SK-N-SH treated with all-trans-retinoic acid at 6 μM for 48 hours (cell line): ENCODE results near the gene APH1A.

ENCODE experiments used
- ATAC-seq: fragments of 200-7000 bp; cut with Tn5 transposase; 3 replicates; pipeline ENCODE4 v1.9.1; 2020; ENCODE audit warnings: mild to moderate bottlenecking, moderate library complexity
- ARNTL ChIP-seq: fragments of 450-650 bp; formaldehyde crosslinking; IDR thresholded peaks from 2 replicates; pipeline ENCODE4 v1.5.0; 2020; ENCODE audit warnings: low read depth, mild to moderate bottlenecking, moderate library complexity, borderline replicate concordance
- BACH2 ChIP-seq: fragments of 250-450 bp; sonication (Bioruptor Pico); IDR thresholded peaks from 2 replicates; pipeline ENCODE4 v1.9.0; 2021; ENCODE audit warnings: mild to moderate bottlenecking, borderline replicate concordance
- CSDC2 ChIP-seq: fragments of 250-450 bp; sonication (Bioruptor Pico); IDR thresholded peaks from 2 replicates; pipeline ENCODE4 v1.5.0; 2020; ENCODE audit warnings: mild to moderate bottlenecking, moderate library complexity
- ESRRG ChIP-seq: fragments of 250-450 bp; sonication (Bioruptor Pico); IDR thresholded peaks from 2 replicates; pipeline ENCODE4 v1.6.1; 2021; ENCODE audit warnings: mild to moderate bottlenecking
- GLIS3 ChIP-seq: fragments of 250-450 bp; sonication (Bioruptor Pico); IDR thresholded peaks from 2 replicates; pipeline ENCODE4 v1.5.0; 2020; ENCODE audit warnings: mild to moderate bottlenecking, moderate library complexity
- ISL1 ChIP-seq: fragments of 250-450 bp; sonication (Bioruptor Pico); IDR thresholded peaks from 2 replicates; pipeline ENCODE4 v2.1.2; 2022; ENCODE audit warnings: mild to moderate bottlenecking, moderate library complexity
- OSR1 ChIP-seq: fragments of 250-450 bp; sonication (Bioruptor Pico); IDR thresholded peaks from 2 replicates; pipeline ENCODE4 v1.8.0; 2022; ENCODE audit warnings: moderate library complexity, mild to moderate bottlenecking, inconsistent platforms
- PPARA ChIP-seq: fragments of 250-450 bp; sonication (Bioruptor Pico); IDR thresholded peaks from 2 replicates; pipeline ENCODE4 v1.5.0; 2020; ENCODE audit warnings: mild to moderate bottlenecking, borderline replicate concordance
- RARB ChIP-seq: fragments of 250-450 bp; sonication (Bioruptor Pico); IDR thresholded peaks from 2 replicates; pipeline ENCODE4 v1.8.0; 2021; ENCODE audit warnings: mild to moderate bottlenecking, moderate library complexity
- SNAI2 ChIP-seq: fragments of 250-450 bp; sonication (Bioruptor Pico); IDR thresholded peaks from 2 replicates; pipeline ENCODE4 v1.5.0; 2020; ENCODE audit warnings: mild to moderate bottlenecking, moderate library complexity
- TCF4 ChIP-seq: fragments of 250-450 bp; sonication (Bioruptor Pico); IDR thresholded peaks from 2 replicates; pipeline ENCODE4 v1.8.0; 2021; ENCODE audit warnings: mild to moderate bottlenecking, moderate library complexity, borderline replicate concordance
- TOX ChIP-seq: fragments of 250-450 bp; sonication (Bioruptor Pico); IDR thresholded peaks from 2 replicates; pipeline ENCODE4 v1.8.0; 2021; ENCODE audit warnings: mild to moderate bottlenecking, moderate library complexity, borderline replicate concordance
- ZFP3 ChIP-seq: fragments of 250-450 bp; sonication (Bioruptor Pico); IDR thresholded peaks from 2 replicates; pipeline ENCODE4 v1.5.0; 2020; ENCODE audit warnings: mild to moderate bottlenecking, moderate library complexity
- ZFP30 ChIP-seq: fragments of 450-650 bp; formaldehyde crosslinking; IDR thresholded peaks from 2 replicates; pipeline ENCODE4 v1.5.0; 2022; ENCODE audit warnings: mild to moderate bottlenecking, moderate library complexity
- ZNF565 ChIP-seq: fragments of 450-650 bp; formaldehyde crosslinking; conservative IDR thresholded peaks from 2 replicates; pipeline ENCODE4 v1.5.0; 2020; ENCODE audit warnings: low read depth, mild to moderate bottlenecking, moderate library complexity
- ZNF70 ChIP-seq: fragments of 450-650 bp; formaldehyde crosslinking; IDR thresholded peaks from 2 replicates; pipeline ENCODE4 v1.5.0; 2020; ENCODE audit warnings: mild to moderate bottlenecking, moderate library complexity
- TF ChIP-seq, protein P1 (sequence below): fragments of 250-450 bp; sonication (Bioruptor Pico); IDR thresholded peaks from 2 replicates; pipeline ENCODE4 v1.5.0; 2020; ENCODE audit warnings: mild to moderate bottlenecking, moderate library complexity
- TF ChIP-seq, protein P2 (sequence below): fragments of 250-450 bp; sonication (Bioruptor Pico); IDR thresholded peaks from 2 replicates; pipeline ENCODE4 v1.5.1; 2020; ENCODE audit warnings: low read depth, mild to moderate bottlenecking, moderate library complexity
- TF ChIP-seq, protein P3 (sequence below): fragments of 250-450 bp; sonication (Bioruptor Pico); IDR thresholded peaks from 2 replicates; pipeline ENCODE4 v1.8.0; 2021; ENCODE audit warnings: low read depth, mild to moderate bottlenecking, moderate library complexity, borderline replicate concordance
- TF ChIP-seq, protein P4 (sequence below): fragments of 250-450 bp; sonication (Bioruptor Pico); IDR thresholded peaks from 2 replicates; pipeline ENCODE4 v1.8.0; 2020; ENCODE audit warnings: mild to moderate bottlenecking, moderate library complexity, borderline replicate concordance

The APH1A gene

DNA sequence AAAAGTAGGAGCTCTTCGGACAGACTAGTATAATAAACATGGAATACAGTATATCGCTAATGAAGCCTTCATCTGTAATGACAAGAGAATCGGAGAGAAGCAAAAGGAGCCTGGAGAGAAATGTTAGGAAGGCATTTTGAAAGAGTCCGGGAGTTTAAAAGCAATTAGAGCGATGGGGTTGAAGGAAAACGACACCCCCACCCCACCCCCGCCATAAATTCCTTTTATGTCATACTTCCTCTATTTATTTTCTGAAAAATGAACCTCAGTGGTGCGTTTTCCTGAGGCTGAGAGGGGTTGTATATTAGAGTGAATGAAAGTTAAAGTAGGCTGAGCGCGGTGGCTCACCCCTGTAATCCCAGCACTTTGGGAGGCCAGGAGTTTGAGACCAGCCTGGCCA lies 635 bp upstream of the APH1A start (continued):
- TF ChIP-seq OSR1 (CRISPR knock-in tag) (no peak), ZNF70 (CRISPR knock-in tag) (no peak), CSDC2 (CRISPR knock-in tag) (no peak), ARNTL (no peak)

DNA sequence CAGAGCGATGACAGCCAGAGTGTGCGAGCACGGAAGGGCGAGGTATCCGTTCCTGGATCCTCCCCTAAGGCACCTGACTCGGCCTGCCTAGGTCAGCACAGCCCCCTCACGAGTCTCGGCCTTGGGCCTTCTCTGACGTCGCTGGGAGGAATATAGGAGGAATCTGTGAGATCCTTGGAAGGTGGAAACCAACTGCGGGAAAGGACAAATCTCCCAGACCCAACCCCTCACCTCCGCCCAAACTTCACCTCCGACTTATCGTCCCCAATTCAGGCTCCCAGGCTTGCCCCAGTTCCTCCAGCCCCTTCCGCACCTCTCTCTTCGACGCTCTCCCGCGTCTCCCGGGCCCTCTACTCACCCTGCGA lies 494 bp downstream of the APH1A start:
- TF ChIP-seq, protein P1, sequence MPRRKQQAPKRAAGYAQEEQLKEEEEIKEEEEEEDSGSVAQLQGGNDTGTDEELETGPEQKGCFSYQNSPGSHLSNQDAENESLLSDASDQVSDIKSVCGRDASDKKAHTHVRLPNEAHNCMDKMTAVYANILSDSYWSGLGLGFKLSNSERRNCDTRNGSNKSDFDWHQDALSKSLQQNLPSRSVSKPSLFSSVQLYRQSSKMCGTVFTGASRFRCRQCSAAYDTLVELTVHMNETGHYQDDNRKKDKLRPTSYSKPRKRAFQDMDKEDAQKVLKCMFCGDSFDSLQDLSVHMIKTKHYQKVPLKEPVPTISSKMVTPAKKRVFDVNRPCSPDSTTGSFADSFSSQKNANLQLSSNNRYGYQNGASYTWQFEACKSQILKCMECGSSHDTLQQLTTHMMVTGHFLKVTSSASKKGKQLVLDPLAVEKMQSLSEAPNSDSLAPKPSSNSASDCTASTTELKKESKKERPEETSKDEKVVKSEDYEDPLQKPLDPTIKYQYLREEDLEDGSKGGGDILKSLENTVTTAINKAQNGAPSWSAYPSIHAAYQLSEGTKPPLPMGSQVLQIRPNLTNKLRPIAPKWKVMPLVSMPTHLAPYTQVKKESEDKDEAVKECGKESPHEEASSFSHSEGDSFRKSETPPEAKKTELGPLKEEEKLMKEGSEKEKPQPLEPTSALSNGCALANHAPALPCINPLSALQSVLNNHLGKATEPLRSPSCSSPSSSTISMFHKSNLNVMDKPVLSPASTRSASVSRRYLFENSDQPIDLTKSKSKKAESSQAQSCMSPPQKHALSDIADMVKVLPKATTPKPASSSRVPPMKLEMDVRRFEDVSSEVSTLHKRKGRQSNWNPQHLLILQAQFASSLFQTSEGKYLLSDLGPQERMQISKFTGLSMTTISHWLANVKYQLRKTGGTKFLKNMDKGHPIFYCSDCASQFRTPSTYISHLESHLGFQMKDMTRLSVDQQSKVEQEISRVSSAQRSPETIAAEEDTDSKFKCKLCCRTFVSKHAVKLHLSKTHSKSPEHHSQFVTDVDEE (CRISPR knock-in tag) = no peak
- TF ChIP-seq, protein P2, sequence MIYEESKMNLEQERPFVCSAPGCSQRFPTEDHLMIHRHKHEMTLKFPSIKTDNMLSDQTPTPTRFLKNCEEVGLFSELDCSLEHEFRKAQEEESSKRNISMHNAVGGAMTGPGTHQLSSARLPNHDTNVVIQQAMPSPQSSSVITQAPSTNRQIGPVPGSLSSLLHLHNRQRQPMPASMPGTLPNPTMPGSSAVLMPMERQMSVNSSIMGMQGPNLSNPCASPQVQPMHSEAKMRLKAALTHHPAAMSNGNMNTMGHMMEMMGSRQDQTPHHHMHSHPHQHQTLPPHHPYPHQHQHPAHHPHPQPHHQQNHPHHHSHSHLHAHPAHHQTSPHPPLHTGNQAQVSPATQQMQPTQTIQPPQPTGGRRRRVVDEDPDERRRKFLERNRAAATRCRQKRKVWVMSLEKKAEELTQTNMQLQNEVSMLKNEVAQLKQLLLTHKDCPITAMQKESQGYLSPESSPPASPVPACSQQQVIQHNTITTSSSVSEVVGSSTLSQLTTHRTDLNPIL (CRISPR knock-in tag) = no peak
- TF ChIP-seq BACH2 (no peak), ESRRG (CRISPR knock-in tag) (no peak), RARB (no peak)
- ATAC-seq = peak; percentile 48

DNA sequence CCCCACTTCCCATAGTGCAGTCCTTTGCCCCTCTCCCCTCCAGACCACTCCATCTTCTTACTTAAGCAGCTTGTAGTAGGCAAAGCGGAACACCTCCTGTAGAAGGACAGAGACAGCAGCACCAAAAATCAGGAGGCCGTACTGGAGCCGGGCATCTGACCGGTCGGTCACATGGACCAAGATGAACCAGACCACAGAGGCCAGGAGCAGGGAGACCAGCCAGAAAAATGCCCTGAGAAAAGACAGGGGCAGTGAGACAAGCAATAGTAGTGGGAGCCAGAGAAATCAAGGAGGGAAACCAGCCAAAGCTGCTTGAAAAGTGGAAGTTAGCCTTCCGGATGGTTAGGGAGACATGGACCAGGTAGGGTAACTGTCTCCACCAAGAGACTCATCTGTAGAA lies 920 bp downstream of the APH1A start:
- TF ChIP-seq OSR1 (CRISPR knock-in tag) (no peak), CSDC2 (CRISPR knock-in tag) (no peak), ZFP30 (CRISPR knock-in tag) (no peak), TCF4 (no peak), ZNF565 (no peak), SNAI2 (CRISPR knock-in tag) (no peak), ZNF70 (CRISPR knock-in tag) (no peak), PPARA (CRISPR knock-in tag) (no peak), ZFP3 (CRISPR knock-in tag) (no peak), TOX (no peak), ISL1 (CRISPR knock-in tag) (no peak)
- TF ChIP-seq, protein P2 (CRISPR knock-in tag) = no peak
- TF ChIP-seq, protein P3, sequence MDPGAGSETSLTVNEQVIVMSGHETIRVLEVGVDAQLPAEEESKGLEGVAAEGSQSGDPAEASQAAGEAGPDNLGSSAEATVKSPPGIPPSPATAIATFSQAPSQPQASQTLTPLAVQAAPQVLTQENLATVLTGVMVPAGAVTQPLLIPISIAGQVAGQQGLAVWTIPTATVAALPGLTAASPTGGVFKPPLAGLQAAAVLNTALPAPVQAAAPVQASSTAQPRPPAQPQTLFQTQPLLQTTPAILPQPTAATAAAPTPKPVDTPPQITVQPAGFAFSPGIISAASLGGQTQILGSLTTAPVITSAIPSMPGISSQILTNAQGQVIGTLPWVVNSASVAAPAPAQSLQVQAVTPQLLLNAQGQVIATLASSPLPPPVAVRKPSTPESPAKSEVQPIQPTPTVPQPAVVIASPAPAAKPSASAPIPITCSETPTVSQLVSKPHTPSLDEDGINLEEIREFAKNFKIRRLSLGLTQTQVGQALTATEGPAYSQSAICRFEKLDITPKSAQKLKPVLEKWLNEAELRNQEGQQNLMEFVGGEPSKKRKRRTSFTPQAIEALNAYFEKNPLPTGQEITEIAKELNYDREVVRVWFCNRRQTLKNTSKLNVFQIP = no peak
- TF ChIP-seq, protein P4, sequence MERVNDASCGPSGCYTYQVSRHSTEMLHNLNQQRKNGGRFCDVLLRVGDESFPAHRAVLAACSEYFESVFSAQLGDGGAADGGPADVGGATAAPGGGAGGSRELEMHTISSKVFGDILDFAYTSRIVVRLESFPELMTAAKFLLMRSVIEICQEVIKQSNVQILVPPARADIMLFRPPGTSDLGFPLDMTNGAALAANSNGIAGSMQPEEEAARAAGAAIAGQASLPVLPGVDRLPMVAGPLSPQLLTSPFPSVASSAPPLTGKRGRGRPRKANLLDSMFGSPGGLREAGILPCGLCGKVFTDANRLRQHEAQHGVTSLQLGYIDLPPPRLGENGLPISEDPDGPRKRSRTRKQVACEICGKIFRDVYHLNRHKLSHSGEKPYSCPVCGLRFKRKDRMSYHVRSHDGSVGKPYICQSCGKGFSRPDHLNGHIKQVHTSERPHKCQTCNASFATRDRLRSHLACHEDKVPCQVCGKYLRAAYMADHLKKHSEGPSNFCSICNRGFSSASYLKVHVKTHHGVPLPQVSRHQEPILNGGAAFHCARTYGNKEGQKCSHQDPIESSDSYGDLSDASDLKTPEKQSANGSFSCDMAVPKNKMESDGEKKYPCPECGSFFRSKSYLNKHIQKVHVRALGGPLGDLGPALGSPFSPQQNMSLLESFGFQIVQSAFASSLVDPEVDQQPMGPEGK (CRISPR knock-in tag) = no peak
- ATAC-seq = no peak

DNA sequence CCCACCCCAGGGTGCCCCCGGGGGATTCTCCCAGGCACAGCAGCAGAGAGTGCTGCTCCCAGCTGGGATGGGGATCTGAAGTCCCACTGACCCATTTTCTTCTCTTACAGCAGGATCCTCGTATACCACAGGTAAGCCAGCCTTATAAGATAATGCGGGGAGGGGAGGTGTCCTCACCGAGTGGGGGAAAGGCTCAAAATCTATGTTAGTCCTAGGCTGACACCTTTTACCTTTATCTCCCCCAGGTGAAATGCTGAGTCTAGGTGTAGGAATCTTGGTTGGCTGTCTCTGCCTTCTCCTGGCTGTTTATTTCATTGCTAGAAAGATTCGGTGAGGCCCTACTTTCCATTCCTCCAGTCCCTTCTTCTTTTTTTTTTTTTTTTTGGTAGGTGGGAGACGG lies 5.3 kb downstream of the APH1A start:
- TF ChIP-seq, protein P2 (CRISPR knock-in tag) = no peak
- TF ChIP-seq, protein P1 (CRISPR knock-in tag) = no peak
- TF ChIP-seq GLIS3 (CRISPR knock-in tag) (no peak), OSR1 (CRISPR knock-in tag) (no peak), TOX (no peak), ISL1 (CRISPR knock-in tag) (no peak), SNAI2 (CRISPR knock-in tag) (no peak), ARNTL (no peak), ZNF70 (CRISPR knock-in tag) (no peak), ZFP30 (CRISPR knock-in tag) (no peak)
- TF ChIP-seq, protein P4 (CRISPR knock-in tag) = no peak
- TF ChIP-seq, all 23 proteins: peak for 0
- ATAC-seq = no peak
